ENCODE data around the gene SEMA4A. TPM values are rescaled to one million over a fixed set of nuclear protein-coding genes. Genes with fewer than 3 reads are reported as not detected.
A peak's percentile ranks its signal among the peaks of the same experiment; 100 is the strongest.

Gene SEMA4A
- total and polyA plus RNA-seq, 3 donors from 2014 or later, result 4.8 to 8.0 (median 7.7) TPM

GRCh38 chr1:156136970-156137483 lies 16.4 kb upstream of the SEMA4A start:
- intact Hi-C loops (cut with DNase I; ENCODE audit: low total_unique reads), result loop anchor here (5.0 kb wide), 1 partner anchor 40 kb away; no protein-coding TSS in a partner anchor
- no peak for DNase-seq
- H3K27ac ChIP-seq, result no peak overlapping the region
- H3K9me3 ChIP-seq, result no peaks in the 10 kb centered on the region
- no peak overlapping the region for H3K4me3 ChIP-seq
- no peaks in the 10 kb centered on the region for H3K36me3 ChIP-seq (ENCODE audit: low read depth, missing control alignments)
- TF ChIP-seq POLR2A (IDR thresholded peaks at IDR 0.05), result no peak
- no peak for TF ChIP-seq CTCF (IDR thresholded peaks at IDR 0.05)
- no peaks in the 10 kb centered on the region for H3K27me3 ChIP-seq
- 63 to 75% methylated on average over 9 to 12 of the region's 12 CpGs for WGBS, 2 donors
- peaks cover 11% of the 10 kb centered on the region for H3K4me1 ChIP-seq

- Histone ChIP-seq H3K27me3 (no peaks in the 10 kb centered on the region), H3K4me3 (no peak overlapping the region), H3K9me3 (no peaks in the 10 kb centered on the region), H3K4me1 (peaks cover 11% of the 10 kb centered on the region), H3K27ac (no peak overlapping the region), H3K36me3 (ENCODE audit: low read depth, missing control alignments) (no peaks in the 10 kb centered on the region)
- 90 to 97% methylated on average over 10 to 22 of the region's 22 CpGs for WGBS, 2 donors
- intact Hi-C loops (cut with DNase I; ENCODE audit: low total_unique reads), result loop anchor here (5.0 kb wide), 1 partner anchor 41 kb away; no protein-coding TSS in a partner anchor
- no peak for TF ChIP-seq POLR2A (IDR thresholded peaks at IDR 0.05)
- no peak for TF ChIP-seq CTCF (IDR thresholded peaks at IDR 0.05)
- DNase-seq, result no peak
Measured at GRCh38 chr1:156138458-156138867, 14.9 kb upstream of the SEMA4A start.

GRCh38 chr1:156140879-156141707 lies 12.3 kb upstream of the SEMA4A start:
- peak; percentile 50 for DNase-seq
- H3K36me3 ChIP-seq (ENCODE audit: low read depth, missing control alignments), result no peaks in the 10 kb centered on the region
- WGBS, 2 donors, result 49 to 54% methylated on average over 17 to 20 of the region's 20 CpGs
- intact Hi-C loops (cut with DNase I; ENCODE audit: low total_unique reads), result no loop called here
- H3K4me1 ChIP-seq, result peaks cover 12% of the 10 kb centered on the region
- H3K27ac ChIP-seq, result peak overlapping the region; percentile 1 to 71
- no peak overlapping the region for H3K4me3 ChIP-seq
- TF ChIP-seq CTCF (IDR thresholded peaks at IDR 0.05), result peak; percentile 30 to 58 (median 38)
- no peak for TF ChIP-seq POLR2A (IDR thresholded peaks at IDR 0.05)
- H3K9me3 ChIP-seq, result no peaks in the 10 kb centered on the region
- H3K27me3 ChIP-seq, result no peaks in the 10 kb centered on the region

- no peak overlapping the region for H3K27ac ChIP-seq
- H3K27me3 ChIP-seq, result no peaks in the 10 kb centered on the region
- intact Hi-C loops (cut with DNase I; ENCODE audit: low total_unique reads), result loop anchor here (2.0 kb wide), 1 partner anchor 81 kb away; no protein-coding TSS in a partner anchor
- DNase-seq, result no peak
- 70 to 81% methylated on average over 11 of the region's 11 CpGs for WGBS, 2 donors
- H3K9me3 ChIP-seq, result no peaks in the 10 kb centered on the region
- peaks cover 16% of the 10 kb centered on the region for H3K4me1 ChIP-seq
- TF ChIP-seq CTCF (IDR thresholded peaks at IDR 0.05) (no peak), POLR2A (IDR thresholded peaks at IDR 0.05) (no peak)
- no peaks in the 10 kb centered on the region for H3K36me3 ChIP-seq (ENCODE audit: low read depth, missing control alignments)
- no peak overlapping the region for H3K4me3 ChIP-seq
Measured at GRCh38 chr1:156143765-156144489, 9.5 kb upstream of the SEMA4A start.
